PC-3 (cell line): ENCODE data around the gene LNX1. TPM values are rescaled to one million over a fixed set of nuclear protein-coding genes. Genes with fewer than 3 reads are reported as not detected.
"Not testable (repeated sequence)": the region's sequence is repeated elsewhere in the genome, so short reads cannot be mapped to it uniquely, and the experiment has no call there.

Experiments used
- ATAC-seq: fragments of 200-7000 bp; cut with Tn5 transposase; 2 replicates; pipeline ENCODE4 v1.9.1; 2020; ENCODE audit warnings: mild to moderate bottlenecking, moderate library complexity
- BruUV-seq: library from RNA; stranded (reverse); fragments of 400-500 nt; replicated peaks from 2 replicates; lab custom pipeline; 2021; lab: Mats Ljungman, UMichigan
- CTCF ChIA-PET: fragments of 300-600 bp; sonication (Branson Sonifier 250); formaldehyde crosslinking; loops from one replicate; lab custom pipeline; 2022; ENCODE audit warnings: antibody characterized with exemption; lab: Charles Lee
- POLR2A ChIA-PET: fragments of 300-600 bp; sonication (Branson Sonifier 250); formaldehyde crosslinking; loops from one replicate; lab custom pipeline; 2022; ENCODE audit warnings: antibody characterized with exemption; ENCODE audit not compliant: unreplicated experiment; lab: Charles Lee
- DNase-seq: peaks from one replicate; pipeline ENCODE4 v3.0.0-alpha.2; 2015
- H2AFZ ChIP-seq: fragments of 300-600 bp; sonication (generic); 2 replicates; pipeline ENCODE4 v1.6.0; 2016; ENCODE audit warnings: antibody characterized with exemption, low read length
- H3F3A ChIP-seq: fragments of 300-600 bp; sonication (generic); one replicate; pipeline ENCODE4 v1.6.0; 2017; ENCODE audit warnings: antibody characterized with exemption, low read length, control low read depth, mild to moderate bottlenecking; ENCODE audit not compliant: unreplicated experiment
- H3K27ac ChIP-seq: fragments of 300-600 bp; sonication (generic); 2 replicates; pipeline ENCODE4 v1.5.1; 2016; ENCODE audit warnings: mild to moderate bottlenecking, low read length
- H3K27me3 ChIP-seq: fragments of 300-600 bp; sonication (generic); 2 replicates; pipeline ENCODE4 v1.6.1; 2016; ENCODE audit warnings: low read length, mixed read lengths
- H3K36me3 ChIP-seq: fragments of 300-600 bp; sonication (generic); 2 replicates; pipeline ENCODE4 v1.6.1; 2016; ENCODE audit warnings: low read depth, mixed run types, low read length, mixed read lengths
- H3K4me1 ChIP-seq: fragments of 300-600 bp; sonication (generic); 2 replicates; pipeline ENCODE4 v1.5.1; 2016; ENCODE audit warnings: low read length; ENCODE audit not compliant: insufficient read depth
- H3K4me2 ChIP-seq: fragments of 300-600 bp; sonication (generic); 2 replicates; pipeline ENCODE4 v1.6.0; 2016; ENCODE audit warnings: low read length
- H3K4me3 ChIP-seq: fragments of 300-600 bp; sonication (generic); 2 replicates; pipeline ENCODE4 v1.5.1; 2016; ENCODE audit warnings: mild to moderate bottlenecking, low read length, mixed read lengths
- H3K79me2 ChIP-seq: fragments of 300-600 bp; sonication (generic); 2 replicates; pipeline ENCODE4 v1.6.1; 2017; ENCODE audit warnings: low read length, mixed read lengths
- H3K9ac ChIP-seq: fragments of 300-600 bp; sonication (generic); 2 replicates; pipeline ENCODE4 v1.6.0; 2016; ENCODE audit warnings: mild to moderate bottlenecking, low read length
- H3K9me2 ChIP-seq: fragments of 300-600 bp; sonication (generic); replicated peaks from 2 replicates; pipeline ENCODE4 v1.6.1; 2016; ENCODE audit warnings: mixed run types, low read length, mixed read lengths
- H3K9me3 ChIP-seq: fragments of 300-600 bp; sonication (generic); 2 replicates; pipeline ENCODE4 v1.6.1; 2016; ENCODE audit warnings: low read length, mixed read lengths
- H4K20me1 ChIP-seq: fragments of 300-600 bp; sonication (generic); 2 replicates; pipeline ENCODE4 v1.6.1; 2016; ENCODE audit warnings: low read length, mixed read lengths
- EZH2 ChIP-seq: fragments of 300-600 bp; sonication (generic); IDR thresholded peaks from one replicate; pipeline ENCODE4 v1.6.1; 2017; ENCODE audit warnings: antibody characterized with exemption, mild to moderate bottlenecking, low read length; ENCODE audit not compliant: unreplicated experiment
- EZH2phosphoT487 ChIP-seq: fragments of 300-600 bp; sonication (generic); IDR thresholded peaks from 2 replicates; pipeline ENCODE4 v1.6.1; 2018; ENCODE audit warnings: mild to moderate bottlenecking, antibody characterized with exemption, low read length, borderline replicate concordance
- intact Hi-C: fragments of 100-400 bp; cut with micrococcal nuclease; formaldehyde crosslinking; loops from 2 replicates; pipeline ENCODE4 v1.9.0; 2023
- total RNA-seq: library from RNA; depleted of rRNA; stranded (reverse); fragments of >200 nt; gene quantifications from 2 replicates; pipeline ENCODE4 v1.2.3, GENCODE V29; 2014
- TF ChIP-seq, protein P1 (sequence below): fragments of 300-600 bp; sonication (generic); conservative IDR thresholded peaks from 2 replicates; pipeline ENCODE4 v1.5.1; 2017; ENCODE audit warnings: antibody characterized with exemption, low read depth, mild to moderate bottlenecking, low read length

Gene LNX1
- total RNA-seq, 1 experiment from 2014 or later = 2.8 TPM

DNA sequence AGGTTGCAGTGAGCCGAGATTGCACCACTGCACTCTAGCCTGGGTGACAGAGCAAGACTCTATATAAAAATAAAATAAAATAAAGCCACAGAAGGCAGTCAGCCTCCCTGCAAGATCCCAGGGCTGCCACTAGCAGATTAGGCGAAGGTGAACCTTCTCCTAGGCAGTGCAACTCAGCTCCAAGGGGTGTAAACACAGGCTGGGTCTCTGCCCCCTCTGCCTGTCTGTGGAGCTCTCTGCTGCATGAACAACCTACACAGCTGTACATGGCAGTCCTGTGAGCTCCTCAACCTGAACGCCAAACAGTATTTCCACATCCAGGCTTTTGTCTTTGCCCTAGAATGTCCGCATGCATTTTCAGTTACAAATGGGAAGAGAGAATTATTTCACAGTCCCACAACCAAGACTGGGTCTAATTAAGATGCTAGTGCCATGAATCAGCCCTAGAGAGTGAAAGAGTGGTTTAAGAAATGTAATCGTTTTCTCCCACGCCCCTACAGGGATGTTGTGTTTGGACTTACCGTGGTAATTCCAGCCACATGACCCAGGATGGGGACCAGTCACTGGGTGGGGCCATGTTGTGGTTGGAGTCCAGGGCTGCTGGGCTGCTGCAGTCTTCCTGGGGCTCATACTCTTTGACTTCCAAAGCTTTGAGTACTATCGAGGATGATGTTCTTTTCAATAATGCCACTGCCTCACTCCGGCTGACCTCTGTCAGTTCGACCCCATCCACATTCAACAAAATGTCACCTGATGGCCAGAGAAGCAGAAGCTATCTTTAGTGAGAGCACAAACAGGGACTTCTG, 114.9 kb downstream of the LNX1 start:
- DNase-seq = peak; percentile 46
- POLR2A ChIA-PET = no interaction called here

DNA sequence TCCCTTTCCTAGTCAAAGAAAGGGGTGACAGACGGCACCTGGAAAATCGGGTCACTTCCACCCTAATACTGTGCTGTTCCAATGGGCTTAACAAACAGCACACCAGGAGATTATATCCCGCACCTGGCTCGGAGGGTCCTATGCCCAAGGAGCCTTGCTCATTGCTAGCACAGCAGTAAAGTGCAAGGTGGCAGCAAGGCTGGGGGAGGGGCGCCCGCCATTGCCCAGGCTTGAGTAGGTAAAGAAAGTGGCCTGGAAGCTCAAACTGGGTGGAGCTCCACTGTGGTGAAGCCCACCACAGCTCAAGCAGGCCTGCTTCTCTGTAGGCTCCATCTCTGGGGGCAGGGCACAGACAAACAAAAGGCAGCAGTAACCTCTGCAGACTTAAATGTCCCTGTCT, 124.7 kb downstream of the LNX1 start:
- H3K4me3 ChIP-seq, H3K4me1 ChIP-seq, DNase-seq, POLR2A ChIA-PET, H3K79me2 ChIP-seq, H3K9me2 ChIP-seq, BruUV-seq, H3F3A ChIP-seq, H3K4me2 ChIP-seq, H3K9ac ChIP-seq, H3K9me3 ChIP-seq, H4K20me1 ChIP-seq, ATAC-seq, CTCF ChIA-PET, intact Hi-C loops, H2AFZ ChIP-seq, H3K27me3 ChIP-seq, H3K27ac ChIP-seq: not testable (repeated sequence)
- peaks cover 17% of the 10 kb centered on the region for H3K36me3 ChIP-seq

More for the DNA sequence above, 114.9 kb downstream of the LNX1 start:
- intact Hi-C loops = loop anchor here (10.0 kb wide), 1 partner anchor 308 kb away; no protein-coding TSS in a partner anchor
- Histone ChIP-seq H2AFZ (no peak overlapping the region), H3K4me1 (peaks cover 27% of the 10 kb centered on the region), H3F3A (peaks cover 9% of the 10 kb centered on the region), H3K9ac (no peak overlapping the region), H3K36me3 (no peaks in the 10 kb centered on the region), H3K27me3 (no peaks in the 10 kb centered on the region), H3K79me2 (no peaks in the 10 kb centered on the region), H3K4me3 (no peak overlapping the region), H3K9me3 (no peaks in the 10 kb centered on the region), H3K27ac (no peak overlapping the region), H3K4me2 (no peak overlapping the region), H3K9me2 (no peaks in the 10 kb centered on the region), H4K20me1 (no peaks in the 10 kb centered on the region)
- no TSS peak for BruUV-seq
- no peak for ATAC-seq
- CTCF ChIA-PET = no interaction called here
- TF ChIP-seq, protein P1, sequence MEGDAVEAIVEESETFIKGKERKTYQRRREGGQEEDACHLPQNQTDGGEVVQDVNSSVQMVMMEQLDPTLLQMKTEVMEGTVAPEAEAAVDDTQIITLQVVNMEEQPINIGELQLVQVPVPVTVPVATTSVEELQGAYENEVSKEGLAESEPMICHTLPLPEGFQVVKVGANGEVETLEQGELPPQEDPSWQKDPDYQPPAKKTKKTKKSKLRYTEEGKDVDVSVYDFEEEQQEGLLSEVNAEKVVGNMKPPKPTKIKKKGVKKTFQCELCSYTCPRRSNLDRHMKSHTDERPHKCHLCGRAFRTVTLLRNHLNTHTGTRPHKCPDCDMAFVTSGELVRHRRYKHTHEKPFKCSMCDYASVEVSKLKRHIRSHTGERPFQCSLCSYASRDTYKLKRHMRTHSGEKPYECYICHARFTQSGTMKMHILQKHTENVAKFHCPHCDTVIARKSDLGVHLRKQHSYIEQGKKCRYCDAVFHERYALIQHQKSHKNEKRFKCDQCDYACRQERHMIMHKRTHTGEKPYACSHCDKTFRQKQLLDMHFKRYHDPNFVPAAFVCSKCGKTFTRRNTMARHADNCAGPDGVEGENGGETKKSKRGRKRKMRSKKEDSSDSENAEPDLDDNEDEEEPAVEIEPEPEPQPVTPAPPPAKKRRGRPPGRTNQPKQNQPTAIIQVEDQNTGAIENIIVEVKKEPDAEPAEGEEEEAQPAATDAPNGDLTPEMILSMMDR = no peak
- TF ChIP-seq EZH2 = no peak
- TF ChIP-seq EZH2phosphoT487 = no peak

DNA sequence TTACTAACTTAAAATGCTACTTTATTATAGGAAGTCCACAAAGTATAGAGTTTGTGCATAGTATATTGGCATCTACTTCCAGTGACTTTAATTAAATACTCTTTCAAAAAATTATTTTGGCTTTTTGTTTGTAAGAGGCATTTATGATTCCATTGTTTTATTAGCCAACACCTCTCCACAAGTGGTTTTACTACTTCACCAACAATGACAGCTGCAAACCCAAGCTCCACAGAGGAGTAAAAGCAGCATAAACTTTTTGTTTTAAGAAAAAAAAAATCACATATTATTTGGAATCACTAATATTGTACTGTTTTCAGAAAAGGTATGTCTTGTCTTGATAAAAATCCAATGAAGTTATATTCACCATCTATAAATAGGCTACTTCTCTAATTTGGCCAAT, 125.4 kb downstream of the LNX1 start:
- CTCF ChIA-PET = no interaction called here

More for the DNA sequence above, 125.4 kb downstream of the LNX1 start:
- H3K36me3 ChIP-seq = peaks cover 23% of the 10 kb centered on the region
- DNase-seq (no peak), ATAC-seq (no peak)
- H3K27ac ChIP-seq = no peak overlapping the region
- no peaks in the 10 kb centered on the region; the same call in 1 of the 2 replicates for H4K20me1 ChIP-seq
- no peak overlapping the region for H3K9ac ChIP-seq
- H3K79me2 ChIP-seq = no peaks in the 10 kb centered on the region
- H3K9me2 ChIP-seq = no peaks in the 10 kb centered on the region
- no peak overlapping the region for H3K4me2 ChIP-seq
- TF ChIP-seq, protein P1 = no peak
- no peak for TF ChIP-seq EZH2
- no peak for TF ChIP-seq EZH2phosphoT487
- BruUV-seq = no TSS peak
- no peaks in the 10 kb centered on the region for H3K27me3 ChIP-seq
- H3F3A ChIP-seq = no peaks in the 10 kb centered on the region
- no peaks in the 10 kb centered on the region for H3K9me3 ChIP-seq
- intact Hi-C loops = no loop called here
- no peak overlapping the region for H3K4me3 ChIP-seq
- peaks cover 7% of the 10 kb centered on the region for H3K4me1 ChIP-seq
- H2AFZ ChIP-seq = no peak overlapping the region
- POLR2A ChIA-PET = no interaction called here
